Esophagus muscularis mucosa (tissue), 4 donors: ENCODE data around the gene LRRC4C. TPM values are rescaled to one million over a fixed set of nuclear protein-coding genes. Genes with fewer than 3 reads are reported as not detected.

ENCODE experiments used
- DNase-seq: peaks from one replicate; pipeline ENCODE4 v3.0.0-alpha.2; 2017; ENCODE audit errors: extremely low spot score
- H3K27ac ChIP-seq, 4 donors: fragments of 200-600 bp; sonication (generic); replicated peaks in 1 of 4; 1 replicate in 3 of 4; 2 replicates in 1 of 4; pipeline ENCODE4 v1.5.1; 2016 to 2019; ENCODE audit warnings: mild to moderate bottlenecking in 1 of 4
- H3K27me3 ChIP-seq, 4 donors: fragments of 200-600 bp; sonication (generic); one replicate each; pipeline versions ENCODE4 v1.5.1 to v1.6.0; 2016 to 2019
- H3K36me3 ChIP-seq, 4 donors: fragments of 200-600 bp; sonication (generic); one replicate each; pipeline ENCODE4 v1.5.1; 2016 to 2019
- H3K4me1 ChIP-seq, 4 donors: fragments of 200-600 bp; sonication (generic); one replicate each; pipeline ENCODE4 v1.5.1; 2016 to 2019
- H3K4me3 ChIP-seq, 4 donors: fragments of 200-600 bp; sonication (generic); 1 replicate in 2 of 4; 2 replicates in 2 of 4; pipeline ENCODE4 v1.5.1; 2016 to 2019; ENCODE audit warnings: mild to moderate bottlenecking in 4 of 4, moderate library complexity in 1 of 4
- H3K9me3 ChIP-seq, 4 donors: fragments of 200-600 bp; sonication (generic); 1 replicate in 3 of 4; 2 replicates in 1 of 4; pipeline ENCODE4 v1.5.1; 2016 to 2019
- EP300 ChIP-seq: sonication (generic); formaldehyde crosslinking; IDR thresholded peaks from one replicate; pipeline ENCODE4 v1.6.1; 2017; ENCODE audit warnings: antibody characterized with exemption
- POLR2A ChIP-seq: fragments of 450-650 bp; IDR thresholded peaks from one replicate; pipeline ENCODE4 v1.6.1; 2017; ENCODE audit warnings: antibody characterized with exemption, moderate library complexity, mild to moderate bottlenecking, low read depth
- POLR2AphosphoS5 ChIP-seq, 2 donors: sonication (generic); formaldehyde crosslinking; IDR thresholded peaks; one replicate each; pipeline ENCODE4 v1.6.1; 2017; ENCODE audit warnings: antibody characterized with exemption in 2 of 2
- WGBS: methylation state at CpG from one replicate; pipeline ENCODE4 v1.1.5; 2018; 5-methylcytosine and 5-hydroxymethylcytosine counted together
- intact Hi-C: fragments of 100-400 bp; cut with DNase I; formaldehyde crosslinking; loops from one replicate; pipeline ENCODE4 v1.15.1; 2023
- total RNA-seq, 4 donors: library from RNA; depleted of rRNA; stranded (reverse); fragments of >200 nt; gene quantifications; one replicate each; pipeline versions ENCODE4 v1.1.0 to v1.2.1, GENCODE V29; 2016
- TF ChIP-seq, protein P1 (sequence below), 3 experiments: fragments of 200-600 bp in 2 of 3; fragments of 450-650 bp in 1 of 3; sonication (generic) in 2 of 3; IDR thresholded peaks; one replicate each; pipeline ENCODE4 v1.5.1; 2017 to 2019; ENCODE audit warnings: antibody characterized with exemption in 3 of 3, mild to moderate bottlenecking in 2 of 3, moderate library complexity in 1 of 3

LRRC4C gene
- total RNA-seq, 4 donors from 2014 or later = 1.2 to 4.0 (median 2.2) TPM

DNA sequence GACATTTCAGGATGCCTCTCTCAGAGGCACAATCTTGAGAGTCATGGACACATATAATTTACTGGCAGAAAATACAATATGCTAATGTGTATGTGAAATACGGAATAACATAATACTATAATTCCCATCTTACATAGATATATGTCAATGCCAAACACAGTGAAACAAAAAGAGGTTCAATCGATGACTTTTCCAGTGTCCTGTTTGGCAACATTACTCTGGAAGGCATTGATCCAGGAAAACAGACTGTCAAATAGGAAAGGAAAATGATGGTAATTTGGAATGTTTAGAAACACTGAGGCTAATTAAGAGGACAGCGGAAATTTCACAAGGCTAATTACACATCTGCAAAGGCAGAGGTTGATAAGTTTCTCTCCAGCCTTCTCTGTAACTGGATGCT lies 942.3 kb downstream of the LRRC4C start:
- WGBS = 86% methylated on average over 3 of the region's 3 CpGs
- H3K36me3 ChIP-seq = no peaks in the 10 kb centered on the region
- intact Hi-C loops = no loop called here
- H3K4me3 ChIP-seq = no peak overlapping the region
- TF ChIP-seq POLR2A (no peak), EP300 (no peak), POLR2AphosphoS5 (IDR thresholded peaks at IDR 0.05) (no peak)
- TF ChIP-seq, protein P1, sequence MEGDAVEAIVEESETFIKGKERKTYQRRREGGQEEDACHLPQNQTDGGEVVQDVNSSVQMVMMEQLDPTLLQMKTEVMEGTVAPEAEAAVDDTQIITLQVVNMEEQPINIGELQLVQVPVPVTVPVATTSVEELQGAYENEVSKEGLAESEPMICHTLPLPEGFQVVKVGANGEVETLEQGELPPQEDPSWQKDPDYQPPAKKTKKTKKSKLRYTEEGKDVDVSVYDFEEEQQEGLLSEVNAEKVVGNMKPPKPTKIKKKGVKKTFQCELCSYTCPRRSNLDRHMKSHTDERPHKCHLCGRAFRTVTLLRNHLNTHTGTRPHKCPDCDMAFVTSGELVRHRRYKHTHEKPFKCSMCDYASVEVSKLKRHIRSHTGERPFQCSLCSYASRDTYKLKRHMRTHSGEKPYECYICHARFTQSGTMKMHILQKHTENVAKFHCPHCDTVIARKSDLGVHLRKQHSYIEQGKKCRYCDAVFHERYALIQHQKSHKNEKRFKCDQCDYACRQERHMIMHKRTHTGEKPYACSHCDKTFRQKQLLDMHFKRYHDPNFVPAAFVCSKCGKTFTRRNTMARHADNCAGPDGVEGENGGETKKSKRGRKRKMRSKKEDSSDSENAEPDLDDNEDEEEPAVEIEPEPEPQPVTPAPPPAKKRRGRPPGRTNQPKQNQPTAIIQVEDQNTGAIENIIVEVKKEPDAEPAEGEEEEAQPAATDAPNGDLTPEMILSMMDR (IDR thresholded peaks at IDR 0.05) = no peak
- H3K27ac ChIP-seq = no peak overlapping the region
- no peaks in the 10 kb centered on the region for H3K4me1 ChIP-seq
- H3K27me3 ChIP-seq = no peaks in the 10 kb centered on the region
- no peak for DNase-seq
- H3K9me3 ChIP-seq = no peaks in the 10 kb centered on the region

DNA sequence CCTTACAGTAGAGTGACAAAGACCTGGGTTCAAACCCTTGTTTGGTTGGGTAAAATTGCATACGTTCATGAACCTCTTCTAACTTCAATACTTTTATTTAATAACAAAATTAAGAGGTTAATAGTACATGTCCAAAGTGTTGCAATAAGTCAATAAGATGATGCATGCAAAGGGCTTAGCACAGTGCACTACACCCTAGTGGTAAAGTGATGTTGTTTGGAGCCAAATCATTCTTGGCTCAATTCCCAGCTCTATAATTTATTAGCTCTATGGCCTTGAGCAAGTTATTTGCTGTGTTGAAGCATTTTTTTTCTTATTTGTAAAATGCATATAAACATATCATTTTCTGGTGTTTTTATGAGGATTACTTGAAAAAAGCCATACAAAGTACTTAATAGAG lies 945.3 kb downstream of the LRRC4C start:
- no peak overlapping the region for H3K4me3 ChIP-seq
- WGBS = 78% methylated on average over 1 of the region's 1 CpG
- no peaks in the 10 kb centered on the region for H3K9me3 ChIP-seq
- DNase-seq = no peak
- no peaks in the 10 kb centered on the region for H3K27me3 ChIP-seq
- no peaks in the 10 kb centered on the region for H3K36me3 ChIP-seq
- no peak overlapping the region for H3K27ac ChIP-seq
- intact Hi-C loops = no loop called here
- TF ChIP-seq POLR2AphosphoS5 (IDR thresholded peaks at IDR 0.05) = no peak
- H3K4me1 ChIP-seq = no peaks in the 10 kb centered on the region

DNA sequence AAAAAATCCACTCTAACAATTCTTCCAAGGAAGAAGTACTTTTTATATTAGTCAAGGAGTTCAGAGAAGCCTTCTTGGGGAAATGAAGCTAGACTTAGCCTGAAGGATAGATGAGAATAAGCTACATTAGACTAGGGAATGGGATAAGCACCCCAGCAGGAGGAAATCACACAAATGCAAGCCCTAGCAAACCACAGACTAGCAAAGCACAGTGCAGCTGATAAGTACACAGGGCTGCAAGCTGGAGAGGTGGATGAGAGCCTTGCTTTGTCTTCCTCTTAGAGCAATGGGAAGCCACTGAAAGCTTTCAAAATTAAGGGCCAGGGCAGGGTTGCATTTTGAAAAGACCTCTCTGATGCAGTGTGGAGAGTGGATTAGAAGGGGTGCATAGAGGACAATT lies 946.2 kb downstream of the LRRC4C start:
- no peak overlapping the region for H3K27ac ChIP-seq
- no peak for DNase-seq
- H3K36me3 ChIP-seq = no peaks in the 10 kb centered on the region
- no peaks in the 10 kb centered on the region for H3K27me3 ChIP-seq
- H3K4me3 ChIP-seq = no peak overlapping the region
- intact Hi-C loops = no loop called here
- no peaks in the 10 kb centered on the region for H3K9me3 ChIP-seq
- H3K4me1 ChIP-seq = no peaks in the 10 kb centered on the region
- TF ChIP-seq, protein P1 (IDR thresholded peaks at IDR 0.05) = no peak
- no peak for TF ChIP-seq POLR2AphosphoS5 (IDR thresholded peaks at IDR 0.05)
- no peak for TF ChIP-seq POLR2A
- no peak for TF ChIP-seq EP300

DNA sequence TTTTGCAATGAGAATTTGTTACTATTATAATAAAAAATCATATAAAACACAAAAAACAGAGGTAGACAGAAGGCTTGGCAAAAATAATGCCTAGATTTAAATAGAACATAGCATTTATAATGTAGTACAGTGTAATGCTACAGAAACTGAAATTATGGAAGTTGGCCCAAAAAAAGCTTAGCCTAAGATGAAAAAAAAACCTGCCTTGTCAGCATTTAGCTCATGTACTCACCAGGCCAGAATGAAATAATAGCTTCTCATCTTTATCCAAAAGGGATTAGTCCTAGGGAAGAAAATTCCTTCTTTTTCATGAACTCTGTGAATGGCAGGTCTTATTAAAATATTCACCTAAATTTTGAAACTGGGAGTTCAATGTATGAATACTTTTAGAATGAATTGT lies 951.1 kb downstream of the LRRC4C start:
- Histone ChIP-seq H3K27me3 (no peaks in the 10 kb centered on the region), H3K27ac (no peak overlapping the region), H3K9me3 (no peaks in the 10 kb centered on the region), H3K36me3 (no peaks in the 10 kb centered on the region), H3K4me3 (no peak overlapping the region), H3K4me1 (no peaks in the 10 kb centered on the region)
- TF ChIP-seq POLR2AphosphoS5 (IDR thresholded peaks at IDR 0.05) (no peak), POLR2A (no peak), EP300 (no peak)
- TF ChIP-seq, protein P1 (IDR thresholded peaks at IDR 0.05) = no peak
- no peak for DNase-seq
- intact Hi-C loops = no loop called here

DNA sequence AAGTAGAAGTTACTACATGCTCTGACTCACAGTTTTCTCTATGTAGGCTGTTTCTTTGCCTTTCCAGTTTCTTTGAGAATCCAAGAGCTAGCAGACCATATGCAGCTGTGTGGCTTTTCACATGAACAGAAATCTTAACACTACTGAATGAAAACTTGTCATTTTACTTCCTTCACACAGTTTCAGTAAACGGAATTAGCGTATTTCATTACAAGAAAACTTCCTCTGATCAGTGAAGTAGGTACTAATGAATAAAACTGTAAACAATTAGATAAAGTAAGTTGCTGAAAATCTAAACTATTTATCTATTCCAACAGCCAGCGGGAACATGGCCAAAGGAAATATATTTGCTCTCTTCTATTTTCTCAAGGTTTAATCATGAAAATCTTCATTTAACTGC lies 953.2 kb downstream of the LRRC4C start:
- Histone ChIP-seq H3K27ac (no peak overlapping the region), H3K9me3 (no peaks in the 10 kb centered on the region), H3K4me3 (no peak overlapping the region), H3K27me3 (no peaks in the 10 kb centered on the region), H3K4me1 (no peaks in the 10 kb centered on the region), H3K36me3 (no peaks in the 10 kb centered on the region)
- DNase-seq = no peak
- TF ChIP-seq POLR2A = no peak
- TF ChIP-seq EP300 = no peak
- TF ChIP-seq, protein P1 (IDR thresholded peaks at IDR 0.05) = no peak
- TF ChIP-seq POLR2AphosphoS5 (IDR thresholded peaks at IDR 0.05) = no peak
- WGBS = 68% methylated on average over 3 of the region's 3 CpGs
- intact Hi-C loops = no loop called here
